Measurements from ENCODE around the gene HTT.
"Not testable (repeated sequence)": the region's sequence is repeated elsewhere in the genome, so short reads cannot be mapped to it uniquely, and the experiment has no call there.

HTT gene

DNA sequence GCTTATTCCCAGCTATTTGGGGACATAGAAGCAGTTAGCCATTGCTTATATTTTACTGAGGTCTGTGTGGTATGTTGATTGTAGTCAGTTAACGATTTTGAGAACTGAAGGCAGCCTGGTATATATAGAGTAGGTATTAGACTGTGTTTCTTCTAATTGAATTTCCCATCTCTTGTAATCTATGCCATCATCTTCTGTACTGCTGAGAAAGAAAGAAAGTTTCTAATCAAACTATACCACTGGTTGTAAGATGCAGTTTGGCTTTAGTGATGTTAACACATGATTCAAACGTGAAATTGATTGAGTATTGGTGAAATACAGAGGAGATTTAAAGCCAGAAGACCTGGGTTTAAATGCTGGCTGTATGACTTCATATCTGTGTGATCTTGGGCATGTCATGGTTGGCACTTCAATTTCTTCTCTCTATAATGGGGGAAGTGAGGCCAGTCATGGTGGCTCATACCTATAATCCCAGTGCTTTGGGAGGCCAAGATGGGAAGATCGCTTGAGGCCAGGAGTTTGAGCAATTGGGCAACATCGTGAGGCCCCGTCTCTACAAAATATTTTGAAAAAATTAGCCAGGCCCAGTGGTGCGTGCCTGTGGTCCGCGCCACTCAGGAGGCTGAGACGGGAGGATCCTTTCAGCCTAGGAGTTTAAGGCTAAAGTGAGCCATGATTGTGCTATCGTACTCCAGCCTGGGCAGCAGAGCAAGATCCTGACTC is 11.6 kb downstream of the HTT start:
- no peak for DNase-seq

DNA sequence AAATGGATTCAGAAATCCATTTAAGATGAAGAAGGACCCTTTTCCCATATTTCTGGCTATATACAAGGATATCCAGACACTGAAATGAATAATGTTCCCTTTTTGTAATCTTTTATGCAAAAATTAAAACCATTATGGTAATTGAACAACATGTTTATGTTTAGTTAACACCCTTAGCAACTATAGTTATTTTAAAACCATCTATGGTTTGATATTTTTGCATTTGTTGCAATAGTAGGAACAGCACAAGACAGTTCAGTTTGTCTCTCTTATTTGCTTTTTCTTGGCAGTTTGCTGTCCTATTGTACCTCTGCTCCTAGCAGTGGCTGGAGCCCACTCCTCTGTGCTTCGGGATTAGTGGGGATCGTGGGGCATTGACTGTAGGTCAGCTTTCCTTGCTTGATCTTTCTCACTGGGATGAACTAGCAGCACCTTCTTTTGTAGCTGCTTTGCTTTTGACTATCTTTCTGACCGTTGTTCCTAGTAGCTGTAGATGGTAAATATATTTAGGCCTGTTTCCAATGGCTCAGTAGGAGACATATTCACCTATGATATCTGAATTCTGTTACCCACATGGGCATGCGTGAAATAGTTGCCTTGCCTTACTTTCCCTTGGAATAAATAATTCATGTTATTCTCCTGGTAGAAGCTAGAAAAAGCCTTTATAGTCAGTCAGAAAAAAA is 12.8 kb downstream of the HTT start:
- DNase-seq: no peak

DNA sequence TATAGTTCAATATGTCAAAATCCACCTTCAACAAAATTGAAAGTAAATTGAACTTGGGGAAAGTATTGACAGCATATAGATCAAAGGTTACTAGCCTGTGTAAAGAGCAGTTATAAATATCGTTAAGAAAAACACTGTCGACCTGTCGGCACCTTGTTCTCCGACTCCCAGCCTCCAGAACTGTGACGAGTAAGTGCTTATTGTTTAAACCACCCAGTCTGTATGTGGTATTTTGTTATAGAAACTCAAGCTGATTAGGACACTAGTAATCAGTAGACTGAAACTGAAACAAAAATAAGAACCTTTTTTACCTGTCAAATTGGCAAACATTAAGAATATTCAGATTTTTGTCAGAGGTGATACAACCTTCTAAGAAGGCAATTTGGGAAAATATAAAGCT is 17.0 kb downstream of the HTT start:
- DNase-seq: no peak

DNA sequence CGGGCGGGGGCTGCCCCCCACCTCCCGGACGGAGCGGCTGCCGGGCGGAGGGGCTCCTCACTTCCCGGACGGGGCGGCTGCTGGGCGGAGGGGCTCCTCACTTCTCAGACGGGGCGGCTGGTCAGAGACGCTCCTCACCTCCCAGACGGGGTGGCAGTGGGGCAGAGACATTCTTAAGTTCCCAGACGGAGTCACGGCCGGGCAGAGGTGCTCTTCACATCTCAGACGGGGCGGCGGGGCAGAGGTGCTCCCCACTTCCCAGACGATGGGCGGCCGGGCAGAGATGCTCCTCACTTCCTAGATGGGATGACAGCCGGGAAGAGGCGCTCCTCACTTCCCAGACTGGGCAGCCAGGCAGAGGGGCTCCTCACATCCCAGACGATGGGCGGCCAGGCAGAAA is 20.2 kb downstream of the HTT start:
- not testable (repeated sequence) for DNase-seq

DNA sequence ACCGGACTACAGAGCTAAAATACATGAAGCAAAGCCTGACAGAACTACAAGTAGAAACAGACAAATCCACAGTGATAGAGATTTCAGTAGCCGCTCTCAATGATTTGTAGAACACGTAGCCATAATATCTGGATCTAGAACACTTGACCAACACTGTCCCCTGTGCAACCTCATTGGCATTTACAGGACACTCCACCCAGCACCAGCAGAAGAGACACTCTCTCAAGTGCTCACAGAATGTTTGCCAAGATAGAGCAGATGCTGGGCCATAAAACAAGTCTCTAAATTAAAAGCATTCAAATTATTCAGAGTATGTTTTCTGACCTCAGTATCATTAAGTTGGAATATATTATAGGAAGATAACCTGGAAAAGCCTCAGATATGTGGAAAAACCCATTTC is 21.7 kb downstream of the HTT start:
- DNase-seq: no peak

DNA sequence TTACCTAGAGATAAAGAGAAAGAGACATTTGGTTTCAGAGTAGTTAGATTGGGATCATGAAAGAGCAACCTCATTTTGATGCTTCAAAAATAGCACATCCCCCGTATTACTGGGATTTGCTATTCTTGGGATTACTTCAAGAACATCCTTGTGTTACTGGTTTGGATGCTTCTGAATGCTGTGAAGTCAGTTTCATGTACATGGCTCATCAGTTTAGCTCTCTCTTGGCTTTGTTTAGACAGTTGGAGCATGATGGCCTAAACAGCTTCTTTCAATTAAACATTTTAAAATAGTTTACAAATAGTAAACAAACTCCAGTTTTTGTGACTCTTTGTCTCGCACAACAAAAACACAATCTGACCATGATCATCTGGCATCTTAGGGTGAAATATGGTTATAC is 23.9 kb downstream of the HTT start:
- DNase-seq: no peak

DNA sequence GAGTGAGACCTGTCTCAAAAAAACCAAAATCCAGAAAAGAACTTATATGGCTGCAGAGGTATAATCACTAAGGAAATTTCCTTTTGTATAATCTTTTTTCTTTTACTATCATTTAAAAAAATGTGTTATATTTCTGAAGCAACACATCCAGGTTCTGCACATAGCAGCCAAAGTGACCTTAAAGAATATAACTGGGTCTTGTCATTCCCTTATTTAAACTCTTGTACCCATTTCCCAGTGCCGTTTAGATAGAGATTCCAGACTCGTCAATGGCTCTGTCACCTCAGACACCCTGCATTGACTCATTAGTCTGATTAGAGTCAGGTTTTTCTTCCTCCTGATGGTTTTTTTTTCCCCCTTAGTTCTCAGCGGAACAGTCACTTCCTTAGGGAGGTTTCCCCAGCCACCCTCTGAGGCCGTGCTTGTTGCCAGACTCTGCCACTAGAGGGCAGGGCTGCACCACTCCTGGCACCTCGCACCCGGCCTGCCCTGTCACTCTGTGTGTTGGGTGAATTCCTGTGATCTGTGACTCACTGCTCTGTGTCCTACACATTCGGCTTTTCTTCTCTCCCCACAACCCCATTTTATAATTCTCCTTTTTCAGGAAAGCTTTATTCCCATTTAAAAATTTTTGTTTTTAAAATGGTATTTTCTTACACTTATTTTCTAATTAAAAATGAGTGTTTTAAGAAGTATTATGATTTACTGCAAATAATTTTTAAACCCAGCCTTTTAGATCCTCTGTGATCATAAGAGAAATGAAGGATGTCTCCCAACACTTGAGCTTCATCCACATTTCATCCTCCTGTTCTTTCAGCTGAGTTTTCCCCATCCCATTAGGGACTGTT is 32.1 kb downstream of the HTT start:
- no peak for DNase-seq

DNA sequence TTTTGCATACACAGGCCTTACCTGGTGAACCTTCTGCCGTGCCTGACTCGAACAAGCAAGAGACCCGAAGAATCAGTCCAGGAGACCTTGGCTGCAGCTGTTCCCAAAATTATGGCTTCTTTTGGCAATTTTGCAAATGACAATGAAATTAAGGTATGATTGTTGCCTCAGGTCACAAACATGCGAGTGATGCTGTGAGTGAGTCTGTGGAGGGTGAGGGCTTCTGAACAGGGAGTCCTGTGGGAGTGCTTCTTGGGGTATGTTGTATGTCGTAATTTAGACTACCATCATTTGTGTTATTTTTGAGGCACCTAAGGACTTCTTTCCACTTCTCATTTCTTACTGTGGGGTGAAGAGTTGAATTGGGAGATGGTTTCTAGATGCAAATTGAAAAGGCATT is 32.8 kb downstream of the HTT start:
- no peak for DNase-seq

DNA sequence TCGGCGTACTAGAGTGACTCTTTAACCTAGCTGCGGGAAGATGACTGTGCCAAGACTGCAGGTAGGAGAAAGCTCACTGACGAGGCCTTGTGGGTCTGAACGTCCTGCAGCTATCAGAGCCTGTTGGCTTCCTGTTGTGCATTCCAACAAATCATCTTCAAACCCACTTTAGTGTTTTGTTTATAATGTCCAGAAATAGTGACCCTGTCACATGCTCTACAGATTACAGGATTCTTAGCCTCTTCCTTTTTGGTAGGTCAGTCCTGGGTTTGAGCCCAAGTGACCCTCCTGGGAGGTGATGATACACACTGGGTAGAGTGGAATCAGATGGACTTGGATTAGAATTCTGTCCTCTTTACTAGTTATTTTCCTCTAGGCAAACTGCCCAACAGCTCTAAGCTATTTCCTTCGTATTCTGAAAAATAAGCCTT is 33.2 kb downstream of the HTT start:
- DNase-seq: no peak

DNA sequence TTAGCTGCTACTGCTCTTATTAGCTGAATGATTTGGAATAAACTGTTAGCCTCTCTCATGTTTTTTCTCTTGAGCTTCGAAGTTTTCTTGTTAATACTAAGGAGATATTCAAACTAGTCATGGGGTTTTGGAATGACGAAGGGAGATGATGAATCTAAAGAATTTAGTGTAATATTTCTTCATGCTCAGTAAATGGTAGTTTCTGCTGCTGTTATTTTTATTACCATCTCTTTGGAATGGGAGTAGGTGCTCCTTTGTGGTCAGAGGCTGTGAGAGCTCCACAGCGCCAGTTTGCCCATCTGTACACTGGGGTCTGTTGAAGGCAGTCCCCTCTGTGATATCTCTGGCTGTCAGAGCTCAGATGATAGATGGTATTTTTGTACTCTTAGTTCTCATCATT is 33.7 kb downstream of the HTT start:
- DNase-seq: no peak

DNA sequence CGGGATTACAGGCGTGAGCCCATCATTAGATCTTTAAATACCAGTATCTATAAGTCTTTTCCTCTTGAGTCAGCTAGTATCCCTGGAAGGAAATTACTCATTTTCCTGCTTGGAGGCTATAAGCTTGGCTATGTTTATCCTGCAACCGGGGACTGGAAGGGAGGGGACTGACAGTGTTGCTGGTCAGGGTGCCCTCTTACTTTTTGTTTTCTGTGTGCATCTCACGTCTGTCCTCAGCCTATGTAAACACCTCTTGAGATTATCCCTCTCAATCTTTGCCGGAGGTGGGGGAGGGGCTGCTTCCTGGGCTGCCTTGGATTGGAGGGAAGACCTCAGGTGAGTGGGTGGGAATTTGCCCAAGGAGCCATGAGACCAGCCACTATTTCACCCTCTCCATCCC is 37.0 kb downstream of the HTT start:
- DNase-seq: no peak

DNA sequence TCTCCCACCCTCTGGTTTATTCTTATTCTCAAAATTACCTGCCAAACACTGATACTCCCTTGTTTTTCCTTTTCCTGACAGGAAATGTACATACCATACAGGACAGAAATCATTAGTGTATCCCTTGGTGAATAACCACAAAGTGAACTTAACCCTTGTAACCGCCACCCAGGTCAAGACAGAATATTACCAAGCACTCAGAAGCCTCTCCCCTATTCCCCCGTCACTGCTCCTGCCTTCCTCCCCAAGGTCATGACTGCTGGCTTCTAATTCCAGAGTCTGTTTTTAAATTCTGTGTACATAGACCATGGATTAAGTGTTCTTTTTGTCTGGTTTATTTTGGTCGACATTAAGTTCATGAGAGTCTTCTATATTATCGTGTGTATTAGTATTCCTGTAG is 37.7 kb downstream of the HTT start:
- no peak for DNase-seq

DNA sequence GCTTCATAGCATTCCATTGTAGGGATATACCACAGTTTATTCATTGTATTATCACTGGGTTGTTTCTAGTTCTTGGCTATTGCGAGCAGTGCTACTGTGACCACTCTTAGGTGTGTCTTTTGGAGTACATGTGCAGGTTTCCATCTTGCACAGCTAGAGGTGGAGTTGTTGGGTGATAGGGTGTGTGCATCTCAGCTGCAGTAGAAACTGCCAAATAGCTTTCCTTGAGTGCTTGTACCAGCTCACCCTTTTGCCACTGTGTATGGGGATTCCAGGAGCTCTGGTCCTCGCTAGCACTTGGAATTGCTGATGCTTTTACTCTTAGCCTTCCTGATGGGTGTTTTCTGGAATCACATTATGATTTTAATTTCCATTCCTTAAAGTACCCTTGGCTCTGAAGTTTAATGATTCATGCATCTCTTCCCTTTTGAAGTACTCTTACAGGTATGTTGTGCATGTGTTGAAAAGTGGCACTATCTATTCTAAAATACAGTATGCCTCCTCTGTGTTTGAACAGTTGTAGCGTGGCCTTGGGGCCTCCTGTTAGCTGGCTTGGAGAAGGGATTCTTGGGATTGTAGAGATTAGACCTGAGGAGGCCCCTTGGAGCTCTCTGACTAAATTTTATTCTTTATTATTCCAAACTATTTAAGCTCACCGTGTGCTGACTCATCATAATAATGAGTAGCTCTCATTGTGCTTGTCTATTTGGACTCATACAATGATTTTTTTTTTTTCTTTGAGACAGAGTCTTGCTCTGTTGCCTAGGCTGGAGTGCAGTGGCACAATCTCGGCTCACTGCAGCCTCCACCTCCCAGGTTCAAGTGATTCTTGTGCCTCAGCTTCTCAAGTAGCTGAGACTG is 38.4 kb downstream of the HTT start:
- DNase-seq: no peak

DNA sequence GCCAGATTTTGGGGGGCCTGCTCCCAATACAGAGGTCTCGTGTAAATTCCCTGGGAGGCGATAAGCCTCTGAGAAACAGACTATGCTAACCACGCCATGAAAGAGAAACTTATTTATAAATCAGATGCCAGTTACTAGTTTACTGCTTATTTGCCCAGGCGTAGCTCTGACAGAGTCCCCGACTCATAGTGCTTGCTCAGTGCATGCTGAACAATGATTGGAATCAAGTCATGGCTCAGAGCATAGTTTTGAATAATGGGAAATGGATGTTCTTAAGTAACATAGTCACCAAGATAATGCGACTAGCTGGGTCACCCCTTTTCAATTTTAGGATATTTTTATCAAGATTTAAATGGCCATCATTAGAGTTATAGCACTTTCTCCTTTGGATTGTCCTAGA is 39.9 kb downstream of the HTT start:
- DNase-seq: no peak

DNA sequence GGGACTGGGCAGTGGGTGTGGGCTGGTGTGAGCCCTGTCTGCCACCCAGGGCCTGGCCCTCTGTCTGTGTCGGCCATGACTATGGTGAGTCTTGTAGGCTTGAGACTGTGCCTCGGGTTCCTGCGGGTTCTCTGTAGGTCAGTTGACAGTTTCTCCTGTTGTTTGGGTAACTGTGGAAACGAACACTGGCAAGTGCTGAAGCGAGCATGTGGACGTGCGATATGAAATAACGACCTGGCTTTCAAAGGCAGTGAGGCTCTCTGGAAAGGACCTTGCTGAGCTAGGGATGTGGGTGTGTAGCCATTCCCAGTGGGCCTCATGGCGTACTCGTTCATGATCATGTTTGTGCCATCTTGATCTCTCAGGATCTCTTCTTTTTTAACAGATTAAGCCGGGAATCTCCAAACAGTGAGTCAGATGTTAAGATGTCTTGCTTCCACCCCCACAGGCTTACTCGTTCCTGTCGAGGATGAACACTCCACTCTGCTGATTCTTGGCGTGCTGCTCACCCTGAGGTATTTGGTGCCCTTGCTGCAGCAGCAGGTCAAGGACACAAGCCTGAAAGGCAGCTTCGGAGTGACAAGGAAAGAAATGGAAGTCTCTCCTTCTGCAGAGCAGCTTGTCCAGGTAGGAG is 41.3 kb downstream of the HTT start:
- DNase-seq: no peak

DNA sequence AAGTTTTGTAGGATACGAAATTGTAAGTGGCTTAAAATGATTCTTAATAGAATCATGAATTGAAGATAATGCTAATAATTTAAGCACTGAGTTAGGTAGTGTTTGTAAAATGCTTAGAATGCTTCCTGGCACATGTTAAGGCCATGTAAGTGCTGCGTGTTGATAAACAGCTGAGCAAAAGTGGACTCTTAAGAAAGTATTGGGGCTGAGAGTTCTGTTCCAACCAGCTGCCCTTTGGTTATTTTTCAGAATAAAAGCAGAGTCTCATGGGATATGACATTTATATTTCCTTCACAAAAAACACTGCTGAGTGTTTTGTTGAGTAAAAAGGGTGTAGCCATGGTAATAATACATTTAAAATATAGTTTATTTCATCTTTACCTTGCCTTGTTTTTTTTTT is 42.5 kb downstream of the HTT start:
- no peak for DNase-seq

DNA sequence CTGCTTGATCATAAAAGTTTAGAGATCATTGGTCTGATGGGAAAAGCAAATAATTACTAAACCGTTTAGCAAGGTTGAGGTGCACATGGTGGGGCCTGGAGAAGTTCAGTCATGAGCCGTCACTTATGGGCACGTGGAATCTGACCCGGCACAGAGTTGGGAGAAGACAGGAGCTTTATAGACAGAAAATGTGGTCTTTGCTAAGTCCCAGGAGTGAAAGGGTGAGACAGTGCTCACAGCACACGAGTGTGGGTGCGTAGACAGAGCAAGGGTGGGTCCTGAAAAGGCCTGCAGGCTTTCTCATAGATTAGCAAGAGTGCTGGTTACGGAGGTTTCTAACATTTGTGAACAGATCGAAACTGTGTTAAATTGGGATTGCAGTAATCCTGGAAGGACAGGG is 43.8 kb downstream of the HTT start:
- DNase-seq: no peak

DNA sequence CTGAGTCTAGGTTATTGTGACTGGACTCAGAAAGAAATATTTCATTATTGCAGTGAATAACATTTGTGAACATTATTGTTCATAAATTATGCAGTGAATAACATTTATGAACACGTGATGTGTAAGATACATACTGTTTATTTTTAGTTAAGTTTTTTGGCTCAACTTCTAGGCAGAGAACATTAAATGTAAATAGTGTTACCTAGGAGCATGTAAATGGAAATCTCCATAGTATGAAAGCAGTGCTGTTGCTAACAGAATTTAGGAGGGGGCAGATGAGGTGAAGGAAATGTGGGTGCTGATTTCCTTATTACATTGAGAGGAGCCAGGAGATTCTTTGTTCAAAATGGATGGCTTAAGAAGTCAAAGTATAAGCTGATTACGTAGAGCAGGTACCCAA is 45.0 kb downstream of the HTT start:
- no peak for DNase-seq

DNA sequence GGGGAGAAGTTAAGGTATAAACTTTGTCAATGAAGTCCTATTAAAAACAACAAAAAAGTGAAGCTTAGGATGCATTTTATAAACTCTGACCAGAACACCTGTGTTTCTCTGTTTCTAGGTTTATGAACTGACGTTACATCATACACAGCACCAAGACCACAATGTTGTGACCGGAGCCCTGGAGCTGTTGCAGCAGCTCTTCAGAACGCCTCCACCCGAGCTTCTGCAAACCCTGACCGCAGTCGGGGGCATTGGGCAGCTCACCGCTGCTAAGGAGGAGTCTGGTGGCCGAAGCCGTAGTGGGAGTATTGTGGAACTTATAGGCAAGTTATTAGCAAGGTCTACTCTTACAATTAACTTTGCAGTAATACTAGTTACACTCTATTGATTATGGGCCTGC is 46.6 kb downstream of the HTT start:
- DNase-seq: no peak

DNA sequence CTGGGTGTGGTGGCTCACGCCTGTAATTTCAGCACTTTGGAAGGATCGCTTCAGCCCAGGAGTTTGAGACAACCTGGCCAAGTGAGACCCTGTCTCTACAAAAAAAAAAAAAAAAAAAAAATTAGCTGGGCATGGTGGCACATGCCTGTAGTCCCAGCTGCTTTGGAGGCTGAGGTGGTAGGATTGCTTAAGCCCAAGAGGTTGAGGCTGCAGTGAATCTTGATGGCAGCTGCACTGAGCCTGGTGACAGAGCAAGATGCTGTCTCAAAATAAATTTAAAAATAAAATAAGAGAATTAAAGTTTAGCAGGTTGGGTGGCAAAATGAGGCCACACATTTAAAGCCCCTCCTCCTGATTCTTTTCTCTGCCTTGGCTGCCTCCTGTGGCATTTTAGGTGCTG is 47.1 kb downstream of the HTT start:
- DNase-seq: no peak

DNA sequence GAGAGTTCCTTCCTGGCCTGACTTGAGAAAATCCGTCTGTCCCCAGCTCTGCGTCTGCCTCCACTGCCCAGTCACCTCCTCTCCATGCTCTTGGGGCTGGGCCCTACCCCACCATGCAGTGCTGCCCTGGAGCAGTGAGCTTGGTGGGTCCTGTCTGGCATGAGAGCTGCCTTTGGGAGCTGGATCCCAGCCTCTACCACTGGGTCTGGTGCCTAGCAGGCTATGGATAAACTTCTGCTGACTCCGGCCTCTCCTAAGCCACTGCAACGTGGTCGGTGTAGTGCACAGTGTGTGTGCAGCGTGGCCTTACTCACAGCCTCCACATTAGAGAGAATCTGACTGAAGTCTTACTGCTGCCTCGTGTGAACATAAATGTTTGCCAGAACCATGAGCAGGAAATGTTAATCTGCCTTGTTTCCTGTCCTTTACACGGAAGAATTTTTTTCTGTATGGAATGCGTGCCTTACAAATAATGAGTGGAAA is 47.6 kb downstream of the HTT start:
- DNase-seq: no peak

DNA sequence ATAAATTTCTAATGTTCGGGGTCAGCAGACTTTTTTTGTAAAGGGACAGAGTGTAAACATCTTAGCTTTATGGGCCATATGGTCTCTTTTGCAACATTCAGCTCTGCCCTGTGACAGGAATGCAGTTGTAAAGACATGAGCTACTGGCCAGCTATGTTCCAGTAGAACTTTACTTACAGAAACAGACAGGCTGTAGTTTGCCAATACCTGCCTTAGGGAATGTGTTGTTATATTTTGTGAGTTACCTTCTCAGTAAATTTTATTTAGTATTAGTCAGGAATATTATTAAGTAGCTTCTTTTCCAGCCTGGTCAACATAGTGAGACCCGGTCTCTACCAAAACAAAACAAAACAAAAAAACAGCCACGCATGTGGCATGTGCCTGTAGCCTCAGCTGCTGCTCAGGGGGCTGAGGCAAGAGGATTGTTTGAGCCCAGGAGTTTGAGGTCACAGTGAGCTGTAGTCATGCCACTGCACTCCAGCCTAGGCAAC is 48.7 kb downstream of the HTT start:
- no peak for DNase-seq

Measured in NCI-H2171 (cell line).